Cardiac fibroblast (primary cell): Measurements from ENCODE around the gene TXN2.
"Not testable (repeated sequence)": the region's sequence is repeated elsewhere in the genome, so short reads cannot be mapped to it uniquely, and the experiment has no call there.

ENCODE experiments used
- DNase-seq, 2 donors: peaks; one replicate each; pipeline versions ENCODE4 v3.0.0 to v3.0.0-alpha.2; 2010; ENCODE audit warnings: low read depth in 2 of 2
- H3K4me3 ChIP-seq, 2 donors: replicated peaks in 1 of 2; 1 replicate in 1 of 2; 2 replicates in 1 of 2; pipeline ENCODE4 v1.5.1; 2011; ENCODE audit warnings: low read depth in 2 of 2, low read length in 2 of 2, mild to moderate bottlenecking in 2 of 2, moderate library complexity in 1 of 2
- CTCF ChIP-seq: IDR thresholded peaks from one replicate; pipeline ENCODE4 v1.5.1; 2011; ENCODE audit warnings: low read depth, mild to moderate bottlenecking, low read length, inconsistent platforms

Gene TXN2

GRCh38 chr22:36433318-36434231 is 47.9 kb downstream of the TXN2 start:
- no peak overlapping the region for H3K4me3 ChIP-seq
- no peak for TF ChIP-seq CTCF
- no peak for DNase-seq

GRCh38 chr22:36432592-36433317 is 48.7 kb downstream of the TXN2 start:
- TF ChIP-seq CTCF, result no peak

GRCh38 chr22:36431977-36432376 is 49.5 kb downstream of the TXN2 start:
- TF ChIP-seq CTCF, result no peak
- H3K4me3 ChIP-seq, result no peak overlapping the region
- DNase-seq, result no peak

More at GRCh38 chr22:36432592-36433317, 48.7 kb downstream of the TXN2 start:
- no peak overlapping the region for H3K4me3 ChIP-seq
- DNase-seq, result peak in 1 of 2 donors; percentile 54

- no peak for TF ChIP-seq CTCF
- H3K4me3 ChIP-seq, result no peak overlapping the region
- peak in 1 of 2 donors; percentile 38 for DNase-seq
Measured at GRCh38 chr22:36430863-36431262, 50.6 kb downstream of the TXN2 start.

- not testable (repeated sequence) for H3K4me3 ChIP-seq
Measured at GRCh38 chr22:36427952-36428351, 53.5 kb downstream of the TXN2 start.

GRCh38 chr22:36425977-36426523 is 55.4 kb downstream of the TXN2 start:
- TF ChIP-seq CTCF, result no peak
- no peak overlapping the region for H3K4me3 ChIP-seq
- peak; percentile 55 to 56 for DNase-seq

More at GRCh38 chr22:36427952-36428351, 53.5 kb downstream of the TXN2 start:
- not testable (repeated sequence) for DNase-seq
